HG03066 (cell line): ENCODE data around the gene SPATA12.

Experiments used
- ATAC-seq: cut with Tn5 transposase; IDR thresholded peaks from one replicate; pipeline ENCODE4 v1.9.1; 2021; ENCODE audit warnings: low read depth; ENCODE audit not compliant: unreplicated experiment

Gene SPATA12

GRCh38 chr3:57109437-57110199 lies 49.2 kb downstream of the SPATA12 start:
- no peak for ATAC-seq

GRCh38 chr3:57110214-57110613 lies 49.8 kb downstream of the SPATA12 start:
- ATAC-seq: no peak

GRCh38 chr3:57110798-57111197 lies 50.3 kb downstream of the SPATA12 start:
- no peak for ATAC-seq

GRCh38 chr3:57112206-57112605 lies 51.7 kb downstream of the SPATA12 start:
- ATAC-seq: no peak

GRCh38 chr3:57116501-57116900 lies 56.0 kb downstream of the SPATA12 start:
- ATAC-seq: no peak

- ATAC-seq: no peak
Observed at GRCh38 chr3:57118254-57118653, 57.8 kb downstream of the SPATA12 start.

GRCh38 chr3:57120040-57120439 lies 59.6 kb downstream of the SPATA12 start:
- ATAC-seq: no peak

GRCh38 chr3:57120451-57121174 lies 60.1 kb downstream of the SPATA12 start:
- no peak for ATAC-seq
